Measurements from ENCODE around the gene LRGUK. TPM values are rescaled to one million over a fixed set of nuclear protein-coding genes. Genes with fewer than 3 reads are reported as not detected.
A peak's percentile ranks its signal among the peaks of the same experiment; 100 is the strongest.

The LRGUK gene
- total RNA-seq, 6 experiments from 2014 or later = 0.13 to 0.37 (median 0.31) TPM; not detected in 1

DNA sequence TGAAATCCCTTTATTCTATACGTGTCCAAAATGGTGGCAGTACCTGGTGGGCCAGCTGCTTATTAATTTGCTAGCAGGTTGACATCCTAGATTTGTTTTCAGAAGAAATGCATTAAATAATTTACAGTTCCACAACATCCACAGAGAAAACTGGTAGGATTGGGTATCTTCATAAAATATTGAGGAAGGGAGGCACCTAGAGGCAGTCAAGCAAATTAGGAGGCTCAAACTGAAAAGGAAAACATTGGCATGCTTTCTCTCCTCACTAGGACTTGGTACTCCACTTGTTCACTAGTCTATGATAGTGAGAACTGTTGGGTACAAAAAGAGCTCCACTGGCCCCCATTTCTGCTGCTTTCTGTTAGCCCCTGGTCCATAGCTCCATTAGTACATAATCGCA, 18.3 kb upstream of the LRGUK start:
- Histone ChIP-seq H3K27me3 (no peaks in the 10 kb centered on the region), H3K4me1 (no peaks in the 10 kb centered on the region), H3K27ac (no peak overlapping the region), H3K36me3 (no peaks in the 10 kb centered on the region), H3K4me3 (no peak overlapping the region), H3K9me3 (no peaks in the 10 kb centered on the region)
- intact Hi-C loops (cut with DNase I) = no loop called here
- DNase-seq (no peak), ATAC-seq (no peak)
- WGBS (ENCODE audit: insufficient coverage, low coverage, low lambda C conversion rate, missing lambda C conversion rate) = 50% methylated on average over 1 of the region's 2 CpGs
- no peak for TF ChIP-seq POLR2A (IDR thresholded peaks at IDR 0.05)
- TF ChIP-seq, protein P1, sequence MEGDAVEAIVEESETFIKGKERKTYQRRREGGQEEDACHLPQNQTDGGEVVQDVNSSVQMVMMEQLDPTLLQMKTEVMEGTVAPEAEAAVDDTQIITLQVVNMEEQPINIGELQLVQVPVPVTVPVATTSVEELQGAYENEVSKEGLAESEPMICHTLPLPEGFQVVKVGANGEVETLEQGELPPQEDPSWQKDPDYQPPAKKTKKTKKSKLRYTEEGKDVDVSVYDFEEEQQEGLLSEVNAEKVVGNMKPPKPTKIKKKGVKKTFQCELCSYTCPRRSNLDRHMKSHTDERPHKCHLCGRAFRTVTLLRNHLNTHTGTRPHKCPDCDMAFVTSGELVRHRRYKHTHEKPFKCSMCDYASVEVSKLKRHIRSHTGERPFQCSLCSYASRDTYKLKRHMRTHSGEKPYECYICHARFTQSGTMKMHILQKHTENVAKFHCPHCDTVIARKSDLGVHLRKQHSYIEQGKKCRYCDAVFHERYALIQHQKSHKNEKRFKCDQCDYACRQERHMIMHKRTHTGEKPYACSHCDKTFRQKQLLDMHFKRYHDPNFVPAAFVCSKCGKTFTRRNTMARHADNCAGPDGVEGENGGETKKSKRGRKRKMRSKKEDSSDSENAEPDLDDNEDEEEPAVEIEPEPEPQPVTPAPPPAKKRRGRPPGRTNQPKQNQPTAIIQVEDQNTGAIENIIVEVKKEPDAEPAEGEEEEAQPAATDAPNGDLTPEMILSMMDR (IDR thresholded peaks at IDR 0.05) = peak in 1 of 4 donors; percentile 10

DNA sequence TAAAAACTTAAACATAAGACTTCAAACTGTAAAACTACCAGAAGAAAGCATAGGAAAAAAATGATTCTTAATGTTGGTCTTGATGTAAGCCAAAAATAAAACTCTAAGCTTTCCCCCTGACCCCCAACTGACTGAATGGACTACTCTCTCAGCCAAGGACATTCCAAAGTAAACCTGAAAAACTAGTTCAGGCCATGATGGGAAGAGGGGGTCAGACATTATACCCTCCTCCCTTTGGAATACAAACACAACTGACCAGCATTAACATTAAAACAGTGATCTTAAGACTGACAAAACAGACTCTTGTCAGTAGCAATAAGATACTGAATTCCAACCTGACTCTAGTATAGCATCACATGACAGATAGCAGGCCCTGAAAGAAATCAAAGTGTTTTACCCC, 13.5 kb upstream of the LRGUK start:
- no peak for DNase-seq
- intact Hi-C loops (cut with DNase I) = no loop called here
- H3K36me3 ChIP-seq = no peaks in the 10 kb centered on the region
- no peak for ATAC-seq
- TF ChIP-seq, protein P1 (IDR thresholded peaks at IDR 0.05) = no peak
- no peak for TF ChIP-seq POLR2A (IDR thresholded peaks at IDR 0.05)
- H3K27me3 ChIP-seq = no peaks in the 10 kb centered on the region
- no peak overlapping the region for H3K4me3 ChIP-seq
- no peak overlapping the region for H3K27ac ChIP-seq
- H3K9me3 ChIP-seq = no peaks in the 10 kb centered on the region
- H3K4me1 ChIP-seq = no peaks in the 10 kb centered on the region

DNA sequence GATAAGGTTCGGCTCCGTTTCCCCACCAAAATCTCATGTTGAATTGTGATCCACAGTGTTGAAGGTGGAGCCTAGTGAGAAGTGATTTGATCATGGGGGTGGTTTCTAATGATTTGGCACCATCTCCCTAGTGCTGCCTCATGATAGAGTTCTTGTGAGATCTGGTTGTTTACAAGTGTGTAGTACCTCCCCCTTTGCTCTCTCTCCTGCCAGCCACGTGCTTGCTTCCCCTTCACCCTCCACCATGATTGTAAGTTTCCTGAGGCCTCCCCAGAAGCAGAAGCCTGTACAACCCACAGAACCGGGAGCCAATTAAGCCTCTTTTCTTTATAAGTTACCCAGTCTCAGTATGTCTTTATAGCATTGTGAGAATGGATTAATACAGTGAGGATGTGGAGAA, 12.1 kb upstream of the LRGUK start:
- intact Hi-C loops (cut with DNase I) = no loop called here
- TF ChIP-seq, protein P1 (IDR thresholded peaks at IDR 0.05) = no peak
- TF ChIP-seq POLR2A (IDR thresholded peaks at IDR 0.05) = no peak
- no peak for ATAC-seq

DNA sequence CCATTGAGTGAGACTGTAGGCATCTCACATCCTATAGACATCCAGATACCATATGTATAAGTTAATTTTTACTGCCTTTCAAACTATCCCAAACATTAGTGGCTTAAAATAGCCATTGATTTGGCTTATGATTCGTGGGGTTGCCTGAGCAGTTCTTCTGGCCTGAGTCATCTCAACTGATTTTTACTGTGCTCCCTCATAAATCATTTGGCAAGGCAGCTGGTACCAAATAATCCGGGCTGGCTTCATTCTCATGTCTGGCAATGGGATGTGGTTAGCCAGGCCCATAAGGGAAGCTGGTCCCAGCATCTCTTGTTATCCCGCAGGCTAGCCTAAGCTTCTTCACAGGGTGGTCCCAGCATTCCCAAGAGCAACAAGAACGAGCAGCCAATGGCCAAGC, 6.7 kb upstream of the LRGUK start:
- Histone ChIP-seq H3K36me3 (no peaks in the 10 kb centered on the region), H3K4me3 (no peak overlapping the region), H3K27ac (no peak overlapping the region), H3K27me3 (no peaks in the 10 kb centered on the region), H3K9me3 (no peaks in the 10 kb centered on the region), H3K4me1 (no peaks in the 10 kb centered on the region)
- ATAC-seq (no peak), DNase-seq (no peak)
- intact Hi-C loops (cut with DNase I) = no loop called here
- 11% methylated on average over 1 of the region's 4 CpGs for WGBS (ENCODE audit: insufficient coverage, low coverage, low lambda C conversion rate, missing lambda C conversion rate)
- TF ChIP-seq, protein P1 (IDR thresholded peaks at IDR 0.05) = no peak
- no peak for TF ChIP-seq POLR2A (IDR thresholded peaks at IDR 0.05)

More for the DNA sequence above, 12.1 kb upstream of the LRGUK start:
- no peak overlapping the region for H3K4me3 ChIP-seq
- H3K4me1 ChIP-seq = no peaks in the 10 kb centered on the region
- H3K36me3 ChIP-seq = no peaks in the 10 kb centered on the region
- DNase-seq = no peak
- H3K27me3 ChIP-seq = no peaks in the 10 kb centered on the region
- no peak overlapping the region for H3K27ac ChIP-seq
- H3K9me3 ChIP-seq = no peaks in the 10 kb centered on the region
- WGBS (ENCODE audit: insufficient coverage, low coverage, low lambda C conversion rate, missing lambda C conversion rate) = 78% methylated on average over 4 of the region's 4 CpGs

DNA sequence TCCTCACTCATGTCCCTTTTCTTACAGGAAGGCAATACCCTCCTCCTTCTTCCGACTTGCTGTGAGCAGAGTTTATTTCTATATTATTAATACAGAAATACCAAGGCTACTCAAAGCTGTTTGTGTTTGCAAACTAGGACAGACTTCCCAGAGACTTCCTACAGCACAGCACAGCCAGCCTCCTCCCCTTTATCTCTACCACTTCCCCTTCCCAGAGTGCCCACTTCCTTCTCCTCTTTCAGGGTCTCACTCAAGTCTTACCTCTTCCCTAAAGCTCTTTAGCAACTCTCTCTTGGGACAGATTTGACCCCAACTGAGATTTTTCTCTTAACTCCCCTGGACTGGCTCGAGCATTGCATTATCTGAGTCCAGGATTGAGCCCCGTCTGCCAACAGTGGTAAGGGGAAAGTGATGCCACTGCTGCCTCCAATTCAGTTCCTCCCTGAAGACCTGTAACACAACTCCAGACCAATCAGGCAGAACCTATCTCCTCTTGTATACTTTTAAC, 5.5 kb upstream of the LRGUK start:
- intact Hi-C loops (cut with DNase I) = no loop called here
- DNase-seq = no peak
- H3K27me3 ChIP-seq = no peaks in the 10 kb centered on the region
- WGBS (ENCODE audit: insufficient coverage, low coverage, low lambda C conversion rate, missing lambda C conversion rate) = 32% methylated on average over 3 of the region's 3 CpGs
- no peaks in the 10 kb centered on the region for H3K36me3 ChIP-seq
- no peak overlapping the region for H3K27ac ChIP-seq
- H3K9me3 ChIP-seq = no peaks in the 10 kb centered on the region
- no peak overlapping the region for H3K4me3 ChIP-seq
- TF ChIP-seq, protein P1 (IDR thresholded peaks at IDR 0.05) = no peak
- TF ChIP-seq POLR2A (IDR thresholded peaks at IDR 0.05) = no peak
- ATAC-seq = peak in 3 of 4 donors; percentile 27 to 38 (median 30)
- no peaks in the 10 kb centered on the region for H3K4me1 ChIP-seq

Measured in right lobe of liver (tissue), 6 donors.